NCI-H2227 treated with DMSO at 0.1 percent for 48 hours (cell line): ENCODE data around the gene CCDC90B.

ENCODE experiments used
- DNase-seq: peaks from one replicate; lab custom pipeline; 2025; lab: John Stamatoyannopoulos, UW

CCDC90B gene

DNA sequence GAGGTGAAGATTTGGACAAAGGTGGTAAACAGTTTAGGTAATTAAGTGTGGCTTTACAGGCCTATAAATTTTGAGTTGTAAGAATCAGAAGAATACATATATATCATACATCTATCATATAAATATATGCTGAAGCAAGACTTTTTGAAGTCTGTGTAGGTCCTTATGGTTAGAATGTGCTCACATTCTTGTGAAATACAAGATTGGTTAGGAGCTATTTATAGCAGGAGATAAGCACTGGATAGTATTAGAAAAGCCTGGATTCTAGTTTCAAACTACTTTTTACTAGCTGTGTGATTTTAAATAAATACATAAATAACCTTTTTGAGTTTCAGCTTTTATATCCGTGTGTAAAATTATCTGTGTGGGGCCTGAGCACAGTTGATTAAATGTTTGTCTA lies 50.3 kb downstream of the CCDC90B start:
- DNase-seq = no peak

DNA sequence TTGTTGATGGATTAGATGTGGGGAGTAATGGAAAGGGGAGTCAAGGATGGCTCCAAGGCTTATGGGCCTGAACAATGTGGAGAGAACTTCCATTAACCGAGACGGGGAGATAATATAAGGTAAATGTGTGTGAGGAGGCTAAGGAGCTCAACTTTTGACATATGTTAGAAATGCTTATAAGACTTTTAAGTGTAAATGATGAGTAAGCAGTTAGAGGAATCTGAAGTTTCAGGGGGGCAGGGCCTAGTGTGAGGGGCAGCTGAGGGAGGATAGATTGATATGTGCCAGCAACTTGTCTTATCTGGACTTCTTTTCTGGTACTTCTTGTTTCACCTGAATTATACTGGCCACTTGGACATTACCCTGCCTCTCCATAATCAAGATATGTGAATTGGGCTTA lies 62.7 kb downstream of the CCDC90B start:
- no peak for DNase-seq

DNA sequence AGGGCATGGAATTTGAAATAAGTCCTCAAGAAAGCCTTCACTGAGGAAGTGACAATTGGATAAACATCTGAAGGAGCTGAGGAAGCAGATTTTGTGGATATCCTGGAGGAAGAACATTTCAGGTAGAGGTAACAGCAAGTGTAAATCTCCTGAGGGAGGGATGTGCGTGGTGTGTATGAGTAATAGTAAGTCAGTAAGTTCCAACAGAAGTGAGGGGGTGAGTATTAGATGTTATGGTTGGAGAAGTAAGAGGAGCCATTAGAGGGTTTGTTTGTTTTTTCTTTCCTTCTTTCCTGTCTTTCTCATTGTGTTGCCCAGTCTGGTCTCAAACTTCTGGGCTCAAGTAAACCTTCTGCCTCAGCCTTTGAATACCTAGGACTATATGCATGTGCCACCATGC lies 63.7 kb downstream of the CCDC90B start:
- DNase-seq = no peak

DNA sequence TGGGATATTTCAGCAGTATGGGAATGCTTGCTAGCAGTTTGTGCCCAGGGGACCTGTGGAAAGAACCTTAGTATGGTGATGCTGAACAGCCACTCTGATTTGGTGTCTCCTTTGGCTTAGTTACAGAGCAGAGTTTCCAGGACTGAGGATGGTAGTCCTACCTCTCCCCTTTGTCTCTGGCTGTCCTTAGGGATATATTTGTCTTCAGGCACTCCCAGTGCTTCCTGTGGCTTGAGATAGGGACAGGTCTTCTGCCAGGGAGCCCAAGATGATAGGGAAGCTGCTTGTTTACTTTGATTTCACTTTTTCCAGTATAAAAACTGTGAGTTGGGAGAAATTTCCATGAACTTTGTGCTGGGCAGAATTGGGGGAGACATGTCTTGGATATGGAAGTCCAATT lies 64.5 kb downstream of the CCDC90B start:
- no peak for DNase-seq

DNA sequence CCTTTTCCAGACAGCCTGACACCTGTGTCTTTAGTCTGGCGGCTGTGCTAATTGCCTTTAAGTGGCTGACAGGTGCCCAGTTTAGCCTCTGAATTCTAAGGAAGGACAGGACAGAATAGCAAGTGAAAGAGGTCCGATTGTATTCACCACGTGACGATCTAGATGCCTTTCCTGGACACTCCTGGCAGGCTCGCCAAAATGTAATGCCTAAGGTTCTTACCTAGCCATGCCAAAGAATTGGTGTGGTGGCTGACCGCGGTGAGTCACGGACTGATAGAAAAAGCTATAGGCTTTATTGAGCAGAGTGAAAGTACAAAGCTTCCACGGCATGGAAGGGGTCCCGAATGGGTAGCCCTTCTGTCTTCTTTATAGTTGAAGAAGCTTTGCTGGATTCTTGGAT lies 65.9 kb downstream of the CCDC90B start:
- no peak for DNase-seq

DNA sequence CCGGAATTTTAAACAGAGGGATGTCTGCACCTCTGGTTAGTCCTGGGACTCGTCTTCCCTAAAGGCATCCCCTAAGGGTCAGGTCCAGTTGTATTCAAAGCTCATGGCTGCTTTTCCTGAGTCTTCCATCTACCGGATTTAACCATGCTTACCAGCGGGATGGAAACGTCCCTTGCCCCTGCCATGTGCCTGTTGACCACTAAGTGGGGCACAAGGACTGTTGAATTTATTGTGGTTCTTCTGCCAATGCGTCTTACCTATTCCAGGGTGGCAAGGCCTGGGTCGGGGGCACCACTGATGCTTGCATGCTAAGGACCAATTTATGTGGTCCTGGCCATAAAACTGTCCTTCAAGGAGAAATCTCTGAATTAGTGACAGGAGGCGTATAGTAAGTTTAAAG lies 67.1 kb downstream of the CCDC90B start:
- no peak for DNase-seq
